H9 (cell line): Measurements from ENCODE around the gene MYO18A. TPM values are rescaled to one million over a fixed set of nuclear protein-coding genes. Genes with fewer than 3 reads are reported as not detected.

Experiments used
- DNase-seq: peaks from one replicate; pipeline ENCODE4 v3.0.0-alpha.2; 2017
- H2AFZ ChIP-seq: one replicate; pipeline ENCODE4 v1.6.1; 2013; ENCODE audit warnings: mild to moderate bottlenecking, low read length, control low read depth, moderate library complexity
- H2AK5ac ChIP-seq: 2 replicates; pipeline ENCODE4 v1.6.1; 2013; ENCODE audit warnings: low read length, control low read depth, mixed read lengths; ENCODE audit not compliant: insufficient read length
- H2BK120ac ChIP-seq: one replicate; pipeline ENCODE4 v1.6.1; 2013; ENCODE audit warnings: low read depth, mild to moderate bottlenecking, low read length, control low read depth, inconsistent platforms; ENCODE audit not compliant: poor library complexity, severe bottlenecking
- H2BK12ac ChIP-seq: 2 replicates; pipeline ENCODE4 v1.6.1; 2013; ENCODE audit warnings: low read length, control low read depth, mixed read lengths, low read depth; ENCODE audit not compliant: insufficient read length
- H2BK15ac ChIP-seq: 2 replicates; pipeline ENCODE4 v1.6.1; 2013; ENCODE audit warnings: low read depth, low read length, control low read depth
- H2BK20ac ChIP-seq: one replicate; pipeline ENCODE4 v1.6.1; 2013; ENCODE audit warnings: low read depth, mild to moderate bottlenecking, low read length, control low read depth, inconsistent platforms; ENCODE audit not compliant: poor library complexity, severe bottlenecking
- H2BK5ac ChIP-seq: 2 replicates; pipeline ENCODE4 v1.6.1; 2013; ENCODE audit warnings: low read length, control low read depth, mixed read lengths; ENCODE audit not compliant: insufficient read length
- H3K14ac ChIP-seq: 2 replicates; pipeline ENCODE4 v1.6.1; 2013; ENCODE audit warnings: low read length, control low read depth; ENCODE audit not compliant: insufficient read depth
- H3K18ac ChIP-seq: 2 replicates; pipeline ENCODE4 v1.6.1; 2013; ENCODE audit warnings: low read depth, mild to moderate bottlenecking, mixed read lengths, low read length, control low read depth; ENCODE audit not compliant: insufficient read length
- H3K23ac ChIP-seq: 2 replicates; pipeline ENCODE4 v1.6.1; 2013; ENCODE audit warnings: low read length, control low read depth, mixed read lengths, low read depth; ENCODE audit not compliant: insufficient read length
- H3K23me2 ChIP-seq: 2 replicates; pipeline ENCODE4 v1.6.1; 2013; ENCODE audit warnings: low read depth, mild to moderate bottlenecking, mixed read lengths, low read length, control low read depth; ENCODE audit not compliant: insufficient read length, poor library complexity, severe bottlenecking
- H3K27ac ChIP-seq: 2 replicates; pipeline ENCODE4 v1.5.1; 2013; ENCODE audit warnings: low read length, control low read depth, mixed read lengths, low read depth; ENCODE audit not compliant: insufficient read length
- H3K27me3 ChIP-seq: 2 replicates; pipeline ENCODE4 v1.6.1; 2013; ENCODE audit warnings: low read length, control low read depth, inconsistent platforms; ENCODE audit not compliant: insufficient read depth
- H3K4ac ChIP-seq: 2 replicates; pipeline ENCODE4 v1.6.1; 2013; ENCODE audit warnings: low read depth, mild to moderate bottlenecking, control low read depth, inconsistent platforms, low read length, moderate library complexity
- H3K4me1 ChIP-seq: 2 replicates; pipeline ENCODE4 v1.6.1; 2013; ENCODE audit warnings: low read length, control low read depth, inconsistent platforms; ENCODE audit not compliant: insufficient read depth
- H3K4me2 ChIP-seq: 2 replicates; pipeline ENCODE4 v1.6.1; 2013; ENCODE audit warnings: low read length, control low read depth, mixed read lengths; ENCODE audit not compliant: insufficient read length, insufficient read depth
- H3K56ac ChIP-seq: 2 replicates; pipeline ENCODE4 v1.6.1; 2013; ENCODE audit warnings: low read depth, mild to moderate bottlenecking, mixed read lengths, low read length, control low read depth; ENCODE audit not compliant: insufficient read length
- H3K79me1 ChIP-seq: 2 replicates; pipeline ENCODE4 v1.6.1; 2013; ENCODE audit warnings: low read depth, mild to moderate bottlenecking, moderate library complexity, low read length, control low read depth, inconsistent platforms; ENCODE audit not compliant: insufficient read depth, poor library complexity, severe bottlenecking
- H3K79me2 ChIP-seq: 2 replicates; pipeline ENCODE4 v1.6.1; 2013; ENCODE audit warnings: low read length, control low read depth, inconsistent platforms; ENCODE audit not compliant: insufficient read depth
- H3K9ac ChIP-seq: 2 replicates; pipeline ENCODE4 v1.6.1; 2013; ENCODE audit warnings: low read length, control low read depth, mixed read lengths; ENCODE audit not compliant: insufficient read length; ENCODE audit errors: extremely low read depth
- H3K9me3 ChIP-seq: one replicate; pipeline ENCODE4 v1.6.1; 2013; ENCODE audit warnings: low read depth, low read length, inconsistent platforms; ENCODE audit not compliant: control insufficient read depth
- H3T11ph ChIP-seq: one replicate; pipeline ENCODE4 v1.6.1; 2013; ENCODE audit warnings: mild to moderate bottlenecking, low read length, control low read depth, inconsistent platforms
- H4K20me1 ChIP-seq: one replicate; pipeline ENCODE4 v1.6.1; 2013; ENCODE audit not compliant: control insufficient read depth, insufficient read length, insufficient read depth
- H4K5ac ChIP-seq: 2 replicates; pipeline ENCODE4 v1.6.1; 2013; ENCODE audit warnings: low read depth, mild to moderate bottlenecking, mixed read lengths, low read length, control low read depth; ENCODE audit not compliant: insufficient read length
- H4K8ac ChIP-seq: replicated peaks from 2 replicates; pipeline ENCODE4 v1.6.1; 2013; ENCODE audit warnings: low read length, control low read depth, mixed read lengths, low read depth; ENCODE audit not compliant: insufficient read length
- H4K91ac ChIP-seq: 2 replicates; pipeline ENCODE4 v1.6.1; 2013; ENCODE audit warnings: low read depth, mild to moderate bottlenecking, moderate library complexity, mixed read lengths, low read length, control low read depth; ENCODE audit not compliant: insufficient read length
- H3K27ac Mint-ChIP-seq, 3 experiments: 2 replicates in 2 of 3; 3 replicates in 1 of 3; pipeline ENCODE4 v1.8.0; 2020 to 2021; ENCODE audit warnings: mixed read lengths in 3 of 3, mild to moderate bottlenecking in 1 of 3, moderate library complexity in 1 of 3
- H3K27me3 Mint-ChIP-seq: 2 replicates; pipeline ENCODE4 v1.8.0; 2021; ENCODE audit warnings: low read depth, mild to moderate bottlenecking, moderate library complexity, mixed read lengths
- H3K36me3 Mint-ChIP-seq, 3 experiments: 2 replicates in 2 of 3; 3 replicates in 1 of 3; pipeline ENCODE4 v1.8.0; 2020 to 2021; ENCODE audit warnings: low read depth in 3 of 3, mixed read lengths in 3 of 3; ENCODE audit not compliant: insufficient read depth in 1 of 3
- H3K4me1 Mint-ChIP-seq, 2 experiments: 2 replicates each; pipeline ENCODE4 v1.8.0; 2020; ENCODE audit warnings: mixed read lengths in 2 of 2
- H3K4me3 Mint-ChIP-seq, 2 experiments: 2 replicates in 1 of 2; 3 replicates in 1 of 2; pipeline ENCODE4 v1.8.0; 2020 to 2021; ENCODE audit warnings: mild to moderate bottlenecking in 2 of 2, mixed read lengths in 2 of 2, moderate library complexity in 1 of 2
- H3K9me3 Mint-ChIP-seq, 2 experiments: 2 replicates in 1 of 2; 3 replicates in 1 of 2; pipeline ENCODE4 v1.8.0; 2020; ENCODE audit warnings: mild to moderate bottlenecking in 2 of 2, mixed read lengths in 2 of 2, moderate library complexity in 1 of 2
- CTCF ChIP-seq: fragments of 200-600 bp; sonication (generic); conservative IDR thresholded peaks from 3 replicates; pipeline ENCODE4 v1.8.0; 2021; ENCODE audit warnings: antibody characterized with exemption, mild to moderate bottlenecking
- WGBS: extraction: QIAGEN DNeasy Blood & Tissue Kit; methylation state at CpG from one replicate; pipeline ENCODE4 v1.1.7; 2013; ENCODE audit warnings: missing lambda C conversion rate, low lambda C conversion rate, mixed read lengths; ENCODE audit not compliant: insufficient read length; ENCODE audit errors: extremely low coverage; 5-methylcytosine and 5-hydroxymethylcytosine counted together
- total RNA-seq: library from RNA; stranded (reverse); gene quantifications from 2 replicates; pipeline ENCODE4 v1.2.1, GENCODE V29; 2021

The MYO18A gene
- total RNA-seq, 1 experiment from 2014 or later: 21.6 TPM

GRCh38 chr17:29181226-29181625 lies 1.0 kb upstream of the MYO18A start:
- TF ChIP-seq CTCF: no peak
- H2AFZ ChIP-seq: no peak overlapping the region

More at GRCh38 chr17:29181226-29181625, 1.0 kb upstream of the MYO18A start:
- H3K18ac ChIP-seq: no peak overlapping the region
- H3K23ac ChIP-seq: no peak overlapping the region
- no peak overlapping the region for H3K27ac Mint-ChIP-seq
- H3T11ph ChIP-seq: no peak overlapping the region
- no peak overlapping the region for H3K14ac ChIP-seq
- no peak overlapping the region for H4K91ac ChIP-seq
- no peak overlapping the region for H3K4ac ChIP-seq
- no peaks in the 10 kb centered on the region; the same call in 1 of the 2 replicates for H3K79me2 ChIP-seq
- no peaks in the 10 kb centered on the region for H3K9me3 ChIP-seq
- H3K9me3 Mint-ChIP-seq: peaks cover 7 to 9% of the 10 kb centered on the region in 2 experiments; a peak in 4 of 5 replicates
- H2AK5ac ChIP-seq: no peak overlapping the region
- peaks cover 29% of the 10 kb centered on the region for H3K27me3 Mint-ChIP-seq
- no peak overlapping the region for H3K4me2 ChIP-seq
- H2BK120ac ChIP-seq: no peak overlapping the region
- H3K56ac ChIP-seq: no peak overlapping the region
- H3K9ac ChIP-seq: no peak overlapping the region
- no peaks in the 10 kb centered on the region for H3K36me3 Mint-ChIP-seq
- no peaks in the 10 kb centered on the region for H3K27me3 ChIP-seq
- H3K4me3 Mint-ChIP-seq: peak overlapping the region in 1 of 2 experiments; percentile 86; a peak in 2 of 5 replicates
- no peak overlapping the region for H2BK15ac ChIP-seq
- no peak overlapping the region for H2BK20ac ChIP-seq
- H2BK5ac ChIP-seq: no peak overlapping the region
- DNase-seq: peak; percentile 24
- H3K79me1 ChIP-seq: no peaks in the 10 kb centered on the region
- H3K23me2 ChIP-seq: peaks cover 6% of the 10 kb centered on the region
- no peak overlapping the region for H4K5ac ChIP-seq
- peaks cover 11% of the 10 kb centered on the region for H3K4me1 ChIP-seq
- H3K27ac ChIP-seq: no peak overlapping the region
- peaks cover 29 to 30% of the 10 kb centered on the region in 2 experiments for H3K4me1 Mint-ChIP-seq
- H2BK12ac ChIP-seq: no peak overlapping the region
- no CpG with 5 or more reads among the region's 1 CpG for WGBS
- H4K8ac ChIP-seq: no peak overlapping the region
- H4K20me1 ChIP-seq: no peaks in the 10 kb centered on the region
